Thyroid gland (tissue), 4 donors: ENCODE results near the gene SLC7A9.

Experiments used
- CTCF ChIP-seq, 6 experiments: fragments of 200-600 bp in 3 of 6; fragments of 450-650 bp in 3 of 6; sonication (generic) in 3 of 6; IDR thresholded peaks; one replicate each; pipeline ENCODE4 v1.5.1; 2016 to 2019; ENCODE audit warnings: antibody characterized with exemption in 6 of 6, mild to moderate bottlenecking in 2 of 6, inconsistent platforms in 1 of 6, moderate library complexity in 1 of 6
- POLR2A ChIP-seq, 2 donors: fragments of 450-650 bp; IDR thresholded peaks; one replicate each; pipeline ENCODE4 v1.6.1; 2017; ENCODE audit warnings: antibody characterized with exemption in 2 of 2, mild to moderate bottlenecking in 2 of 2, moderate library complexity in 1 of 2

- TF ChIP-seq CTCF (IDR thresholded peaks at IDR 0.05), result no peak
- no peak for TF ChIP-seq POLR2A (IDR thresholded peaks at IDR 0.05)
These were observed 19.8 kb upstream of the SLC7A9 start for GRCh38 chr19:32889137-32889934.
